HPDE6-E6E7 (cell line): Measurements from ENCODE around the gene CSGALNACT2.
A peak's percentile ranks its signal among the peaks of the same experiment; 100 is the strongest.
"Not testable (repeated sequence)": the region's sequence is repeated elsewhere in the genome, so short reads cannot be mapped to it uniquely, and the experiment has no call there.

Experiments
- DNase-seq: peaks from one replicate; pipeline ENCODE4 v3.0.0; 2011; ENCODE audit warnings: missing footprints; ENCODE audit errors: extremely low spot score

The CSGALNACT2 gene

GRCh38 chr10:43141421-43141820 is 3.2 kb downstream of the CSGALNACT2 start:
- no peak for DNase-seq

GRCh38 chr10:43145311-43145710 is 7.1 kb downstream of the CSGALNACT2 start:
- DNase-seq: no peak

GRCh38 chr10:43145936-43146335 is 7.7 kb downstream of the CSGALNACT2 start:
- not testable (repeated sequence) for DNase-seq

GRCh38 chr10:43151371-43151770 is 13.1 kb downstream of the CSGALNACT2 start:
- DNase-seq: no peak

- DNase-seq: no peak
Observed at GRCh38 chr10:43153901-43154300, 15.7 kb downstream of the CSGALNACT2 start.

- DNase-seq: no peak
Observed at GRCh38 chr10:43155221-43155620, 17.0 kb downstream of the CSGALNACT2 start.

GRCh38 chr10:43155741-43156140 is 17.5 kb downstream of the CSGALNACT2 start:
- DNase-seq: no peak

- DNase-seq: no peak
Observed at GRCh38 chr10:43156590-43157341, 18.5 kb downstream of the CSGALNACT2 start.

GRCh38 chr10:43158636-43159035 is 20.4 kb downstream of the CSGALNACT2 start:
- no peak for DNase-seq

GRCh38 chr10:43160046-43160920 is 22.0 kb downstream of the CSGALNACT2 start:
- peak; percentile 34 for DNase-seq

GRCh38 chr10:43160921-43161255 is 22.6 kb downstream of the CSGALNACT2 start:
- no peak for DNase-seq

GRCh38 chr10:43162604-43163003 is 24.4 kb downstream of the CSGALNACT2 start:
- no peak for DNase-seq

- DNase-seq: no peak
Observed at GRCh38 chr10:43166207-43166879, 28.1 kb downstream of the CSGALNACT2 start.

GRCh38 chr10:43166880-43167497 is 28.7 kb downstream of the CSGALNACT2 start:
- no peak for DNase-seq

- no peak for DNase-seq
Observed at GRCh38 chr10:43167498-43167889, 29.2 kb downstream of the CSGALNACT2 start.

GRCh38 chr10:43170491-43170890 is 32.2 kb downstream of the CSGALNACT2 start:
- no peak for DNase-seq

GRCh38 chr10:43172645-43173044 is 34.4 kb downstream of the CSGALNACT2 start:
- no peak for DNase-seq

GRCh38 chr10:43173120-43173519 is 34.9 kb downstream of the CSGALNACT2 start:
- DNase-seq: no peak

GRCh38 chr10:43174969-43175368 is 36.7 kb downstream of the CSGALNACT2 start:
- DNase-seq: no peak

- DNase-seq: no peak
Observed at GRCh38 chr10:43176271-43176670, 38.0 kb downstream of the CSGALNACT2 start.

GRCh38 chr10:43177595-43177994 is 39.4 kb downstream of the CSGALNACT2 start:
- no peak for DNase-seq

GRCh38 chr10:43181146-43181545 is 42.9 kb downstream of the CSGALNACT2 start:
- no peak for DNase-seq
